ENCODE data around the gene ZNF57.

- TF ChIP-seq CTCF (IDR thresholded peaks at IDR 0.05 in 8 of 11, conservative IDR thresholded peaks at IDR 0.05 in 3 of 11): no peak
- TF ChIP-seq POLR2AphosphoS5 (IDR thresholded peaks at IDR 0.05): no peak
- TF ChIP-seq POLR2A (IDR thresholded peaks at IDR 0.05): no peak
Observed at GRCh38 chr19:2923510-2923909, 22.8 kb downstream of the ZNF57 start.
